ENCODE data around the gene RNF182.
"Not testable (repeated sequence)": the region's sequence is repeated elsewhere in the genome, so short reads cannot be mapped to it uniquely, and the experiment has no call there.

Gene RNF182

GRCh38 chr6:13924949-13925881 is at the start of gene RNF182:
Gene RNF182 (plus strand): TSS chr6:13924952. CDS start chr6:13977120, 52,168 bp downstream.
- peak; percentile 88 for DNase-seq (ENCODE audit: low spot score)

DNA sequence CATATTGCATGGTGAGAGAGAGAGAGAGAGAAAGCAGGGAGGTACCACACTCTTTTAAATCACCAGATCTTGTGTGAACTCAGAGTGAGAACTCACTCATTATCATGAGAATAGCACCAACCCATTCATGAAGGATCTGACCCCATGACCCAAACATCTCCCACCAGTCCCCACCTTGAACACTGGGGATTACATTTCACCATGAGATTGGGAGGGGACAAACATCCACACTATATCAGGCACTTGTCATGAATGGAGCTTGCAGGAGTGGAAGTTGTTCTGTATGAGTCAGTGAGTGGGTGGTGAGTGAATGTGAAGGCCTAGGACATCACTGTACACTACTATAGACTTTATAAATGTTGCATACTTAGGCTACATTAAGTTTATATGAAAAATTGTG is 47.7 kb upstream of the RNF182 start:
- DNase-seq (ENCODE audit: low spot score) = no peak

- not testable (repeated sequence) for DNase-seq (ENCODE audit: low spot score)
These were observed 44.6 kb upstream of the RNF182 start for GRCh38 chr6:13880061-13880663.

DNA sequence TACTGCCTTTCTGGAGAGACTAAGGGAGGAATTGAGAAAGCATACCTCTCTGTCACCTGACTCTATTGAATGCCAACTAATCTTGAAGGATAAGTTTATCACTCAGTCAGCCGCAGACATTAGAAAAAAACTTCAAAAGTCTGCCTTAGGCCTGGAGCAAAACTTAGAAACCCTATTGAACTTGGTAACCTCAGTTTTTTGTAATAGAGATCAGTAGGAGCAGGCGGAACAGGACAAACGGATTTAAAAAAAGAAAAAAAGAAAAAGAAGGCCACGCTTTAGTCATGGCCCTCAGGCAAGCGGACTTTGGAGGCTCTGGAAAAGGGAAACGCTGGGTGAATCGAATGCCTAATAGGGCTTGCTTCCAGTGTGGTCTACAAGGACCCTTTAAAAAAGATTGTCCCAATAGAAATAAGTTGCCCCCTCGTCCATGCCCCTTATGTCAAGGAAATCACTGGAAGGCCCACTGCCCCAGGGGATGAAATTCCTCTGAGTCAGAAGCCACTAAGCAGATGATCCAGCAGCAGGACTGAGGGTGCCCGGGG is 43.1 kb upstream of the RNF182 start:
- no peak for DNase-seq (ENCODE audit: low spot score)

GRCh38 chr6:13883966-13884365 is 40.8 kb upstream of the RNF182 start:
- DNase-seq (ENCODE audit: low spot score) = no peak

- no peak for DNase-seq (ENCODE audit: low spot score)
These were observed 40.4 kb upstream of the RNF182 start for GRCh38 chr6:13884397-13884796.

GRCh38 chr6:13885601-13886000 is 39.2 kb upstream of the RNF182 start:
- DNase-seq (ENCODE audit: low spot score) = no peak

DNA sequence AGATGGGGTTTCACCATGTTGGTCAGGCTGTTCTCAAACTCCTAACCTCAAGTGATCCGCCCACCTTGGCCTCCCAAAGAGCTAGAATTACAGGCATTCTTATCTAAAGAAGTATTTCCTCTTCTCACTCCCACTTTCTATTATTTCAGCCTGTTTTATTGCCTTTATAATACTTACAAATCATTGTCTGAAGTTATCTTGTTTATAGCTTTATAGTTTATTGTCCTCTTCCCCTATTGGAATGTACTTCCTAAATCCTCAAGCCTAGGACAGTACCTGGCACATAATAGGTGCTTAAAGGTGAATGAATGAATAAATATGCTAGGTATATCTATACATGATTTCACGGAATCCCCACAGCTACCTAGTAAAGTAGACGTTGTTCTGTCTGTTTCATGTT is 37.8 kb upstream of the RNF182 start:
- no peak for DNase-seq (ENCODE audit: low spot score)

DNA sequence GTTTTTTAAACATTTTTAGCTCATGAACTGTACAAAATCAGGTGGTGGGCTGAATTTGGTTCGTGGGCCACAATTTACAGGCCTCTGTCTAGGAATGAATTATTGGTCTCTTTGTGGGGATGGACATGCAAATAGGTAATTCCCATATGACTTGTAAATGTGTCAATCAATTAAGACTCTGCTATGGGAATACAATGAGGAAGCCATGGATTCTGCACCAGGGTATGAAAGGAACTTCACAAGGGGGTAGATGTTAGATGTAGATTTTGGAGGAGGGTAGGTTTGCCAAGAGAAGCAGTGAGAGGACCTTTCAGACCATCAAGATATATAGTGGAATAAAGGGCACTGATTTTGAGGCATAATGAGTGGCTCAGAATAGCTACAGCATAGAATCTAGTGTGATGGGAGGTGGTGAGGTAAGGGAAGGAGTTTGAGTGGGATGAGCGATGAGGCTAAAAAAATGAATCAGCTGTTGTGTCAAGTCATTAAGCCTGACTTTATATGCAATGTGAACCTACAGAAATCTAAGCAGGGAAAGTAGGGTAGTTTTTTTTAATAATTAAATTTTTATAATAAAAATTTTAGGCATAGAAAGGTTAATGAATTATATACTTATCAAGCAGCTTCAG is 32.6 kb upstream of the RNF182 start:
- no peak for DNase-seq (ENCODE audit: low spot score)

- DNase-seq (ENCODE audit: low spot score) = no peak
These were observed 21.8 kb upstream of the RNF182 start for GRCh38 chr6:13902922-13903321.

DNA sequence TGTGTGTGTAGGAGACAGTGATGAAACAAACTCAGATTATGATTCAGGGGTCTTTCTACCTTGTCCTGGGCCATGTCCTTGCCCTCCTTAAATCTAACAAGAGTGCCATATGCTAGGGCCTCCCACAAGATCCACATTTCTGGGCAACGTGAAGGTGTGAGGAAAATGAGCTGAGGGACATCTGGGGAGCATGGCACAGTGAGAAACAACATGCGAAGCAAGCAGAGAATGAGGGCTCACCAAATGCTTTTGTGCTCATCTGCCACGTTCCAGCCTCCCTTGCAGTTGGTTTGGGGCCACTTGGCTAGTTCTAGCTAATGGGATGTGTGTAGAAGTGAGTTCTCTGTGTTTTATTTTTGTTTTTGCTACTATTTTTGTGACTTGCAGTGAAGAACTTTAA is 21.4 kb upstream of the RNF182 start:
- DNase-seq (ENCODE audit: low spot score) = no peak

GRCh38 chr6:13907001-13907350 is 17.8 kb upstream of the RNF182 start:
- DNase-seq (ENCODE audit: low spot score) = no peak

DNA sequence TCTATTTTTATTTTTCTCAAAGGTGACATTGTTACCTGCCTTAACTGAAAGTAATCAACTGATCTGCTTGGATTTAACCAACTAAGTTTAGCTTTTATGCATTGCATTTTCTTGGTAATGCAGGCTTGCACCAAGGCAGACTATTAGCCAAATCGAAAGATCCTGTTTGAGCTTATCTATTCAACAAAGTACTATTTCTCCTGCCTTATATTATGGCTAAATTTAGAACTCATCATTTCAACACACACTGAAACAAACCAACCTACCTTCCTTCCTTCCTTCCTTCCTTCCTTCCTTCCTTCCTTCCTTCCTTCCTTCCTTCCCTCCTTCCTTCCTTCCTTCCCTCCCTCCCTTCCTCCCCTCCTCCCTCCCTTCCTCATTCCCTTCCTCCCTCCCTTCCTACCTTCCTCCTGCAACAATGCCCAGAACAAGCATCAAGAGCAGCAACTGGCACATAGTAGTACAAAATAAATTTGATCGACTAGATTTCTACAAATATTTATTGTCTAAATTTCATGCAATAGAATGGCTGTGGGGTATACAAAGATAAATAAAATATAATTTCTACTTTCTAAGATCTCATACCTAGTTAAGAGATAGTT is 17.0 kb upstream of the RNF182 start:
- DNase-seq (ENCODE audit: low spot score) = no peak

DNA sequence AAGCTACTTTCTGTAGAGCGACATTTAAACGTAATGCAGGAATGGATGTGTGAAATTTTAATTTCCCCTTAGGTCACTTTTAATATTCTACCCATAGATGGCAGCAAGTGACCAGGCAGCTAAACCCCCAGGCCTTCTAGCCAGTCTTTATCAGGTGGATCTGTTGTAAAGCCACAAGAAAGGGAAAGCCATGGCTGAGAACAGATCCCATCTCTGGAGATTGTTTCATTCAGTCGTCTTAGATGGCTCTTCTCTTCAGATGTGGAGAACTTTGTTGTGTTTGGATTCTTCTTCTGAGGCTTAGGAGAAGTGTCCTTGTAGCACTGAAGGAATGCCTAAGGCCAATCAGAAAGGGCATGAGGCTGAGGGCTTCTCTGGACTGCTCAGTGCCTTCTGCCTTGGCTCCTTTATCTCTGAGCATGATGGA is 15.8 kb upstream of the RNF182 start:
- peak; percentile 82 for DNase-seq (ENCODE audit: low spot score)

DNA sequence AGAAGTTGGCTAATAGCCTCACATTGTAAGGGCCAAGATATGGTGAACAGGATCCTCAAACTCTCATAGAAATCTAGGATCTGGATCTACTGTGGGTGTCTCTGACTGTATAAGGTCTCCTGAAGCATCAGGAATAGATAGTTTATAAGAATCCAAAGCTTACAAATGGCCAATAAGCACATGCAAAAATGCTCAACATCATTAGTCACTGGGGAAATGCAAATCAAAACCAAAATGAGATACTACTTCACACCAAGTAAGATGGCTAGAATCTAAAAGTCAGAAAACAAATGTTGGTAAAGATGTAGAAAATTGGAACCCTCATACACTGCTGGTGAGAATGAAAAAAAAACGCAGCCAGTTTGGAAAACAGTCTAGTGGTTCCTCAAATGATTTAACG is 14.3 kb upstream of the RNF182 start:
- no peak for DNase-seq (ENCODE audit: low spot score)

DNA sequence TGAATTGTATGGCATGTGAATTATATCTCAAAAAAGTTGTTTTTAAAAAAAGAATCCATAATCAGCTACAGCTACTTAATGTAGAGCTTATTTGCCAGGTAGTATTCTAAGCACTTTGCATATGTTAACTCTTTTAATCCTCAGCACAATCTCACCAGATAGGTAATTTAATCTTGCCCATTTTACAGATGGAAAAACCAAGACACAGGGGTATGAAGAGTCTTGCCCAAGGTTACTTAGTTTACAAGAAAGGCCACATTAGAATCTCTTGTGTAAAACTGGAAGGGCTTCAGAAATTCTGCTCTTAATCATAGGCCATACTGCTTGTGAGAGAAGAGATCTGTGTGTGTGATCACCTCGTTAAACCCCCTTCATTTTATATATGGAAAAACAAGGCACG is 13.4 kb upstream of the RNF182 start:
- no peak for DNase-seq (ENCODE audit: low spot score)

DNA sequence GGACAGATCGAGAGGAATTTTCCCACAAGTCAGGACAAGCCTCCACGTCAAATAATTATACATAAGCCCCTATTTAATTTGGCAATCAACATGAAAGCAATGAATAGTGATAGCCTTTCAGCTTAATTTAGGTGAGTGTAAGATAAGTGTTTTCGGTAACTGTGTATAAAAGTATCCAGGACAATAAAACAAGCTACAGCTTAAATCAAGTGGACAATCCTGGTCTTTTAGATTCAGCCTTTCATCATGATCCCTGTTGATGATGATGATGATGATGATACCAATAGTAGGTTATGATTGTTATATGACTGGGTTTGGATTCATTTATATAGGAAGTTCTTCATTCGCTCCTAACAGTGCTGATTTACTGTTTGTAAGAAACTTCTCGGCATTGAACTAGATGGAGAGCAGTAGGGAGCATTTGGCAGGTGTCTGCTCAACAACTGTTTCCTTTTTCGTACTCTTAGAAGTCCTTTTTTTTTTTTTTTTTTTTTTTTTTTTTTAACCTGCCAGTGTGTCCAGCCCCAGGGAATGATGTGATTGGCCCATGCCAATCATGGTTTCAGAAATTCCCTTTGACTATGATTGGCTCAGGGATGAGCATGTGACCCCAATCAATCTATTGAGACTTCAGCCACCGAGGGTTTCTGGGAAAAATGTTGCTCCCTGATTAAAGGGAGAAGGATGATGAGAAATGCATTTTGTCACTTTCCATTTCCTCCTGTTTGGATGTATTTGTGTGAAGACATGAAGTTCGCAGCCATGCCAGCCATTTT is 11.3 kb upstream of the RNF182 start:
- DNase-seq (ENCODE audit: low spot score) = no peak

GRCh38 chr6:13914351-13914750 is 10.4 kb upstream of the RNF182 start:
- DNase-seq (ENCODE audit: low spot score) = no peak

DNA sequence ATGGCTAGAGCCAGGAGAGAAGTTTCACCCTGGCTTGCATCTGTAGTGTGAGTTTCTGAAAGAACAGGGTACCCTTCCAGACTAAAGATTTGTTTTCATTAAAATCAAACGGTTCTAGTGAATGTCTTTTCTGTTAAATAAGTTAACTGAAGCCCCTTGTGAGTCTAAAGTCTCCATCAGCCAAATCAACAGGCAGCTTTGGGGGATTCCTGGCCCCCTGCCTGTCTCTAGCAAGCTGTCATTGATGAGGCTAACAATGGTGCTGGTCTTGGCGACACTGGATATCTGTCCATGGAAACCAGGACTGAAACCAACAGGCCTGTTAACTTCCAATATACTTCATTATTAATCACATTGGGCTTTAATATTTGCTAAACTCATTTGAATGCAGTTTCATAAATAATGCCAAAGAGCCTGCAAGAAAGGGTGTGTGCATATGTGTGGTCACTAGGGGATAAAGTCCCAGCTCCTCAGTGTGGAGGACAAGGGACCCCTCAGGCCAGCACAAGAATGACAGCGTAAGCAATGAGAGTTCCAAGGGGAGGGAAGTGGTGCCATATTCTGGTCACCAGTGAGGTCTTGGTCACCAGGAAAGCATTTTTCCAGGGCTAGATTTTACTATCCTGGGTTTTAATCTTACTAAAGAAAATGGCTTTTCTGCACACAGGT is 9.1 kb upstream of the RNF182 start:
- no peak for DNase-seq (ENCODE audit: low spot score)

DNA sequence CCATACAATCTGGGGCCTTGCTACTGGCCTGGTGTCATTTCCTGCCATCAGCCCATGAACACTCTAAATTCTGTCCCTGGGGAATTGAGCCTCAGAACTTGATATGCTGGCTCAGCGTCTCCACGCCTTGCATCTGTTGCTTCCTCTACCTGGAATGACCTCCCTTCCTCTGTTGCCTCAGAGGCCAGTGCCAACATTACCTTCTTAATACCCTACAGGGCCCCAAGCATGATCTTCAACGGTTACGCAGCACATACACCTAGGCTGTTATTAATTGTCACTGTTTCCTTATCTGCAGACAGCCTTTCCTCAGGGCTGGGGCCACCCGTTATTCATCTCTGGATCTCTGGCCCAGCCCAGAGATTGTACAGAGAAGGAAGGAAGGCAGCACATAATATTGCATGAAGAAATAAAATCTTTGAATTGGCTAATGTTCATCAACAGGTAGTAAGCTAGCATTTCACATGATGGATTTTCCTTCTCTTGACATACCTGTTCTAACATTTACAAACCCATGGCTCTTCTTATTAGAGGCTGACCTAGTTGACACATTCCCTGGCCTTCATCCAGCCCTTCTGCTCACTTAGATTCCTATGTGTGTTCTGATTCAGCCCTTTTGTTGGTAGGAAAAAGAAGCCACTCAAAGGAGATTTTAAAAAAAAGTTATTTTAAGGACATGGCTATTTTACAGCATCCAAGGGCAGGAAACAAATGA is 8.4 kb upstream of the RNF182 start:
- no peak for DNase-seq (ENCODE audit: low spot score)
